NCI-H2107 treated with DMSO at 0.1 percent for 48 hours (cell line): ENCODE data around the gene CST4.
"Not testable (repeated sequence)": the region's sequence is repeated elsewhere in the genome, so short reads cannot be mapped to it uniquely, and the experiment has no call there.

Experiments
- DNase-seq: peaks from one replicate; lab custom pipeline; 2025; ENCODE audit not compliant: unreplicated experiment; lab: John Stamatoyannopoulos, UW

The CST4 gene

GRCh38 chr20:23644164-23644563, 44.7 kb downstream of the CST4 start:
- DNase-seq: no peak

DNA sequence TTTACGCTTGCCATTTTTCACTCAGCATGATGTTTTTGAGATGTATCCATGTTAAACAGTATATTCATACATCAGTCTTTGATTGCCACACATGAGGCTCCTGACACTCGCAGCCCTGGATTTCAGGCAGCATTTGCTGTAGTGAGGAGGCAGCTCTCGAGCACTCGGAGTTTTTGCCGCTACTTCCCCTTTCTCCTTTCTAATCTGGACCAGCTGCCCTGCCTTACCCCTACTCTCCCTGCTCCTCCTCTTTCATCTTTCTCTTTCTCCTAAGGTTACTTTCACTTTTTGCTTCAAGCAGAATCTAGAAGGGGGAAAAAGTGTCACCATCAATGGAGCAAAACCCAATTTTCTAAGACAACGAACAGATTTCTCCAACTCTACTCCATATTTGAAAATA, 45.2 kb downstream of the CST4 start:
- DNase-seq: no peak

DNA sequence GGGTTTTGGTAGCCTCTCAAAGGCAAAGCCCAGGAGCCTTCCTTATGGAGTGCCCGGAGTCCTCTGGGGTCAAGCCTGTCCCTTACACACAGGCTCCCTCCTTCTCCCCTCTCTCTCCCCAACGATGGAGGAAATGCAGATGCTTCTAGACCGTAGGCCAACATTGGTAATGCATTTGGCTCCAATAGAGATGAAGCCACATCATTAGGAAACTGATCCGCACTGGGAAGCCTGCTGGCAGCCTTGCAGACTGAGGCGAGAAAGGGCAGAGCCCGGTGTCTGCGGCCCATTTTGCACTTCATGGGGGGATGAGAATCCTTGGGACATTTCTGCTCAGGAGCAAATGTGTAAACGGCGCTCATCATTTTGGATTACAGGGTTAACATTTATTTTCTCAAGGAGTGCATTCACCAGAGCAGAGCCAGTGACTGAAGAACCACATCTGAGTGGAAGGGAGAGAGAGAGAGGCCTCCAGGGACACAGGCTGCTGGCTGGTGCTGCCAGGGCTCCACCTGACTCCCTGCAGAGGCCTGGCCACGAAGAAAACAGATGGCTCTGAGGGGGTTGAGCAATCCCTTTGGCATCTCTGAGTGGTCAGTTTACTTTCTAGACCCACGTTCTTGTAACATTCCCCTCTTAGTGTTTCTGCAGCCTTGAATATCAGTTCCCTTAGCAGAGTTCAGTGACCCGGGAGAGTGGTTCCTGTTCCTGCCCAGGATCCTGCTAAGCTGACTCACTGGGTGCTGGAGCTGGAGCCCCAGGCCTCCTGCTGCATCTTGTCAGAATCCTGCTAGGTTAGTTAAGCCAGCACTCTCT, 46.7 kb downstream of the CST4 start:
- peak; percentile 31 for DNase-seq

DNA sequence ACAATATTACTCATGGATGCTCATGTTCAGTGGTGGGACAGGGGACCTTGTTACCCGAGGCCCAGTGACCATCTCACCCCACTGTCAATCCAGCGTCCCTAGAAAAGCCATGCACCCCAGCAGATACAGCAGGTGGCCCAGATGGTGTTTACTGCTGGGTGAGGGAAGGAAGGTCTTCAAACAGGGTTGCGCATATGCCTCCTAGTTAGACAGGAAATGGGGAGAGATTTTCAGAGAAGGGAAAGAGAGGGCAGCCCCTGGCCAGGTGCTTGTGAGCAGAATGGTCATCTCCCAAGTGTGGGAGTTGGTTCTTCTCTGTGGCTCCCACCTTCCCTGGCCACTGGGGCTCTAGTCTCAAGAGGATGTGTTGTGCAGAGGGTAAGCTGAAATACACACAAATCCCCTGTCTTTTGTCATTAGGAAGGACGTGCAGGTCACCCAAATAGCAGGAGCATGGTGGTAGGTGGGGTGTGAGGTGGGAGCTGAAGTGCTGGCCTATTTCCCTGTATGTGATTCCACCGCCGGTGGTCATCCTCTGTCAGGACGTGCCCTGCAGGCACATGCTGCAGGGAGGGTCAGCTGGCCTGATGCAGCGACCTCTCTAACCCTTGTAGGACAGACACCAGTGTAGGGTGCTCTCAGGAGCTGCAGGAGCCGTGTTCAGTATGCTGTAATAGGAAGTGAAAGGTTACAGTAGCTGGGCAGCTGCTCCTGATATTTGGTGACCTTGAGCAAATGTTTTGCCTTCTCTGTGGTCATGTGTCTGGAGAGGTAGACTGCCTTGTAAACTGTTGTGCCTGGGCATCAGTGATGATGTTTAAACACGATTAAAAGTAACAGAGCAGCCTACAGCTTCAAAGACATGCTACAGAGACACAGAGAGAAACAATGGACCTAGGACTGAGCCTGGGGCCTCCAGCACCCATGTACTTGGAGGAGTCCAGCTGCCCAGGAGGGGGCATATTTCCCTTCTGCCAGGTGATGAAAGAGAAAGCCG, 47.9 kb downstream of the CST4 start:
- DNase-seq: no peak

DNA sequence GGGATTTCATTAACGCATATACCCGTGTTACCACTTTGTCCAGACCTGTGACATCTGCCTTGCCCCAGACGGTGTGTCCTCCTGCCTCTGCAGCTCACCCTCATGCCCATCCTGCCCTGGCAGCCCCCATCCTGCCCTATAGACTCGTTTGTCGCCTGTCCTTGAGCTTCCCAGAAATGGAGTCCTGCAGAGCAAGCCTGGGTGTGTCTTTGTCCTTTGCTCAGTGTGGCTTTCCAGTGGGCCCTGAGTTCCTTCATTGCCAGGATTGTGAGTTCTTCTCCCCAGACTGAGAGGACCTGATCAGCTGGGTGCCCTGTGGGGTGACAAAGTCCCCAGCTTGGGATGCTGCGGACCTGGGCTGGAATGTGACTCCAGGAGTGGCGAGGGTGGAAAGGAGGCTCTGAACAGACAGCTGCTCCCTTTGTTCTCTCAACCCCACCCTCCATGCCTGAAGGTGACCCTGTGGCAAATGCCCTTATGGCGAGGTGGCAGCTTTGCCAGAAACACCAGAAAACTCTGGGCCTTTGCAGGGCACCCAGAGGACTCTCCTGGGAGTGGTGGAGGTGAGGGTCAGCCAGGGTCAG, 48.7 kb downstream of the CST4 start:
- no peak for DNase-seq

DNA sequence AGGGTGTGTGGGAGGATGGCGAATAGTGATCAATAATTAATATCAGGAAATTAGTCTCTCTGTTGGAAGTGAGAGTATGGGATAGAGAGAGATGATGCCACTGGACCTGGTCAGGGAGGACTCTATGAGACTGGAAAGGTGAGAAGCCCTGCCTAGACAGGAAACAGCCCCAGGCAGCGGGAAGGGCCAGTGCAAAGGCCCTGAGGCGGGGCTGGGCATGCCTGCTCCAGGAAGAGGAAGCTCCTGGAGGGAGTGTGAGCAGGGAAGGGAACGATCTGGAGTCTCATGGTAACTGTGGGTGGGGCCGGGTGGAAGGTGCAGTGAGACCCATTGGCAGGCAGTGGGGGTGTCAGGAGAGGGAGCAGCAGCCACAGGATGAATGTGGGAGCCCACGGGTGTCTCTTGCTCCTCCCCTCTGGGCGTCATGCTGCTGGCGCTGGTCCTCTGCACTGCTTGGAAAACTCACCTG, 49.3 kb downstream of the CST4 start:
- DNase-seq: no peak

GRCh38 chr20:23638309-23638708, 50.5 kb downstream of the CST4 start:
- DNase-seq: no peak

DNA sequence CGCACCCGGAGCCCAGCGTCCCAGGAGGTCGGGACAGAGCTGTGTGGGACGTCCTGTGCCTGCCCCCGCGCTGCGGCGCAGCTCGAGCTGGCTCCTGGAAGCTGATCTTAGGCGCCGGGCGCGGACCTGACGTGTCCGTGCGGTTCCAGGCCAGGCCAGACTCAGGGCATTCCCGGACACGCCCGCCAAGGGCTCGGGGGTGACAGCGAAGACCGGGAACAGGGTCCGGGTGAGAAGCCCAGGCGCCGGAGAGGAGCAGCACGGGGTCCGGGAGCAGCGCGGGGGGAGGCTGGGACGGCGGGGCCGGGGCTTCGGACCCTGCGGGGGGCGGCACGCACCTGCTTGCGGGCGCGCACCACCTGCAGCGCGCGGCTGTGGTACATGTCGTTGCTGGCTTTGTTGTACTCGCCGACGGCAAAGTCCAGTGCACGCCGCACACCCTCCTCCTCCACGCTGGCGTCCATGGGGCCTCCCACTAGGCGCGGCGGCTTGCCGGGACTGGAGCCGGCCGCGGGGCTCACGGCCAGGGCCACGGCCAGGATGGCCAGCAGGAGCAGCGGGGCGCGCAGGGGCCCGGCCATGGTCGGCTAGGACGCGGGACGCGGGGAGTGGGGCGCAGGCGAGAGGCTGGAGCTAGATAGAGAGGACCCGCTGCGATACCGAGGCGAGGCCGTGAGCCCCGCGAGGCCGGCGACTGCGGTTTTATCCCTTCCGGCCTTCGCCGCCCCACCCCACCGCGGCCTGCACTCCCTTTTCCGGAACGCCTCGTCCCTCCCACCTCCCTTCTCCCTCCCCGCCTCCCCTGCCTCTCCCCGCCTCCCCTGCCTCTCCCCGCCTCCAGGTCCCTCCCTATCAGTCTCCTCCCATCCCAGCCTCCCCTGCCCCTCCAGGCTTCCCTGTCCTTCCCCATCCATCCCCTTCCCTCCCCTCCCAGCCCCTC, 51.3 kb downstream of the CST4 start, which contains the start of gene CST3:
CST3 (minus strand) TSS at position 674 of the 940 bp plus-strand sequence; CDS start at position 581, 93 bp downstream.
- DNase-seq: peak; percentile 12

GRCh38 chr20:23636908-23637281, 51.9 kb downstream of the CST4 start:
- no peak for DNase-seq

DNA sequence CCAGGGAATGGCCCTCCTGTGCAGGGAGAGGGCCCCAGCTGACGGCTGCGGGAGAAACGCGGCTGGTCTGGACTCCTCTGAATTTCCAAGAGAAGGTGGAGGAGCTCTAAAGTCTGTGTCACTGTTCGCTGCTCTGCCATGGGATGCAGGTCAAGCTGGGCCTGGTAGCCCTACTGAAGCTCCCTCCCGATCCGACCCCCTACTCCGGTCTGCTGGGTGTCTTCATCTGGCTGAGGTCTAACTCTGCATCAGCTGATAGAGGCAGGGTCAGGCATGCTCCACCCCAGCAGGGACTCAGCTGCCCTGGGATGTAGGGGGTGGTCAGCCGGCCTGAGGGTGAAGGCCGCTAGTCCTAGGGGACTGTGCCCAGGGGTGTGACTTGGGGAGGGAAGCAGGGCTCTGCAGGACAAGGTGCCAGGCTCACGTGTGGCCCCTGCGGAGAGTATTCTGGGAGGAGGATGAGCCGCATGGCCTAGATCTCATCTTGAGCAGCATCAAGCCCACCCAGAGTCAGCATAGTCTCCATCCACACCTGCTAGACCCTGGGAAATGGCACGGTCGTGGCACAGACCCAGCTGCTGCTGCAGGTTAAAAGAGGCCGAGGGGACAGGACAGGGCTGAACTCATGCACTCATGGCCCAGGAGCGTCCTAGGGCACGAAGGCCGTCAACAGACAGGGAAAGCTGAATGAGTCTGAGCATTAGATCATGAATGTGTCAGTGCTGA, 52.5 kb downstream of the CST4 start:
- no peak for DNase-seq

- DNase-seq: not testable (repeated sequence)
Observed at GRCh38 chr20:23635768-23636090, 53.1 kb downstream of the CST4 start.
